OCI-LY7 (cell line): ENCODE data around the gene SLX4. TPM values are rescaled to one million over a fixed set of nuclear protein-coding genes. Genes with fewer than 3 reads are reported as not detected.

Experiments
- BruUV-seq: library from RNA; stranded (reverse); fragments of 400-500 nt; replicated peaks from 2 replicates; lab custom pipeline; 2021; lab: Mats Ljungman, UMichigan
- CTCF ChIA-PET: fragments of 300-600 bp; sonication (Branson Sonifier 250); formaldehyde crosslinking; loops from one replicate; lab custom pipeline; 2022; ENCODE audit warnings: antibody characterized with exemption; ENCODE audit not compliant: unreplicated experiment; lab: Charles Lee
- POLR2A ChIA-PET: fragments of 300-600 bp; sonication (Branson Sonifier 250); formaldehyde crosslinking; loops from one replicate; lab custom pipeline; 2022; ENCODE audit warnings: antibody characterized with exemption; lab: Charles Lee
- DNase-seq: peaks from one replicate; pipeline ENCODE4 v3.0.0-alpha.2; 2015; ENCODE audit warnings: low spot score
- H2AFZ ChIP-seq: fragments of 200-600 bp; sonication (generic), shearing (Covaris generic); 2 replicates; pipeline ENCODE4 v1.6.1; 2014; ENCODE audit warnings: mild to moderate bottlenecking, antibody characterized with exemption, low read length, moderate library complexity
- H3K27ac ChIP-seq: fragments of 200-600 bp; sonication (generic); 2 replicates; pipeline ENCODE4 v1.5.1; 2014; ENCODE audit warnings: mixed run types, low read depth, mild to moderate bottlenecking, moderate library complexity, low read length, inconsistent platforms; ENCODE audit not compliant: poor library complexity, severe bottlenecking
- H3K36me3 ChIP-seq: fragments of 200-600 bp; sonication (generic); 2 replicates; pipeline ENCODE4 v1.6.1; 2014; ENCODE audit warnings: mild to moderate bottlenecking, antibody characterized with exemption, low read length, moderate library complexity, mixed read lengths; ENCODE audit not compliant: insufficient read depth
- H3K4me1 ChIP-seq: fragments of 200-600 bp; sonication (generic); 2 replicates; pipeline ENCODE4 v1.5.1; 2014; ENCODE audit warnings: mild to moderate bottlenecking, low read length; ENCODE audit not compliant: insufficient read depth, poor library complexity, severe bottlenecking
- H3K4me2 ChIP-seq: fragments of 200-600 bp; sonication (generic); 2 replicates; pipeline ENCODE4 v1.6.1; 2014; ENCODE audit warnings: mild to moderate bottlenecking, low read length
- H3K4me3 ChIP-seq: fragments of 200-600 bp; sonication (generic); 2 replicates; pipeline ENCODE4 v1.5.1; 2014; ENCODE audit warnings: mild to moderate bottlenecking, low read depth, low read length; ENCODE audit not compliant: poor library complexity, severe bottlenecking
- H3K79me2 ChIP-seq: fragments of 200-600 bp; sonication (generic); 2 replicates; pipeline ENCODE4 v1.6.1; 2016; ENCODE audit warnings: low read depth, mild to moderate bottlenecking, low read length, moderate library complexity, mixed read lengths; ENCODE audit not compliant: insufficient read depth
- H3K9me2 ChIP-seq: fragments of 200-600 bp; sonication (generic); 2 replicates; pipeline ENCODE4 v1.6.1; 2016; ENCODE audit warnings: mild to moderate bottlenecking, low read length, mixed read lengths; ENCODE audit not compliant: insufficient read depth
- H3K9me3 ChIP-seq: fragments of 200-600 bp; sonication (generic); 2 replicates; pipeline ENCODE4 v1.6.1; 2014; ENCODE audit warnings: mild to moderate bottlenecking, mixed run types, low read length, mixed read lengths
- H4K20me1 ChIP-seq: fragments of 200-600 bp; sonication (generic); 2 replicates; pipeline ENCODE4 v1.6.1; 2014; ENCODE audit warnings: mild to moderate bottlenecking, antibody characterized with exemption, low read length, moderate library complexity, mixed read lengths; ENCODE audit not compliant: insufficient read depth
- EZH2phosphoT487 ChIP-seq: fragments of 200-600 bp; sonication (generic); IDR thresholded peaks from 2 replicates; pipeline ENCODE4 v1.6.1; 2018; ENCODE audit warnings: low read depth, borderline replicate concordance, mild to moderate bottlenecking, mixed run types, antibody characterized with exemption, low read length, moderate library complexity, mixed read lengths
- intact Hi-C: fragments of 100-400 bp; cut with micrococcal nuclease; formaldehyde crosslinking; loops from one replicate; pipeline ENCODE4 v1.10.0; 2022; ENCODE audit not compliant: unreplicated experiment
- total RNA-seq, 2 experiments: library from RNA; depleted of rRNA in 1 of 2; stranded (reverse); fragments of >200 nt in 1 of 2; shearing (Covaris generic) in 1 of 2; gene quantifications; 2 replicates each; pipeline ENCODE4 v1.2.3, GENCODE V29; 2014 to 2022
- TF ChIP-seq, protein P1 (sequence below): fragments of 200-600 bp; sonication (generic); conservative IDR thresholded peaks from 2 replicates; pipeline ENCODE4 v1.5.1; 2014; ENCODE audit warnings: mild to moderate bottlenecking, antibody characterized with exemption, low read length, moderate library complexity, mixed read lengths

The SLX4 gene
- total RNA-seq, 2 experiments from 2014 or later = 13.2 to 35.7 TPM

DNA sequence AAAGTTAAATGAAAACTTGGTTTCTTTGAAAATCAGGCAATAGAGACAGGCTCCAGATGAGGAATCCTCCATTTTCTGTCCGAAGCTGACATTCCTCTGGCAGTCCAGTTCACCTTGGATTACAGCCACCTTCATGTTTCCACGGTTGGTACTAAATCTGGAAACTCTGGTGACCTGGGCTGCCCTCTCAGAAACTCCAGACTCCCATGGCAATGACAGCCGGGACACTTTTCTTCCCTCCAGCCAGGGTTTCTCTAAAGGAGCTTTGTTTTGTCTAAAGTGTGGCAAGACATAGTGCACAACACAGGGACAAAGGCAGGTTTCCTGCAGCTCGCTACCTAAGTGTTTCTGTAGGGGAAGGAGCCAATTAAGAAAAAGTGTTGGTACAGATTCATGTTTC lies 74.6 kb downstream of the SLX4 start:
- H3K9me2 ChIP-seq = no peaks in the 10 kb centered on the region
- peaks cover 37% of the 10 kb centered on the region for H3K36me3 ChIP-seq
- no peak overlapping the region for H3K27ac ChIP-seq
- H3K4me2 ChIP-seq = no peak overlapping the region
- no peak overlapping the region for H3K4me3 ChIP-seq
- ChIA-PET POLR2A (no interaction called here), CTCF (no interaction called here)
- no peaks in the 10 kb centered on the region for H3K79me2 ChIP-seq
- intact Hi-C loops = no loop called here
- H4K20me1 ChIP-seq = no peaks in the 10 kb centered on the region
- H2AFZ ChIP-seq = no peak overlapping the region
- no peaks in the 10 kb centered on the region for H3K9me3 ChIP-seq
- H3K4me1 ChIP-seq = no peaks in the 10 kb centered on the region
- BruUV-seq = no TSS peak
- TF ChIP-seq, protein P1, sequence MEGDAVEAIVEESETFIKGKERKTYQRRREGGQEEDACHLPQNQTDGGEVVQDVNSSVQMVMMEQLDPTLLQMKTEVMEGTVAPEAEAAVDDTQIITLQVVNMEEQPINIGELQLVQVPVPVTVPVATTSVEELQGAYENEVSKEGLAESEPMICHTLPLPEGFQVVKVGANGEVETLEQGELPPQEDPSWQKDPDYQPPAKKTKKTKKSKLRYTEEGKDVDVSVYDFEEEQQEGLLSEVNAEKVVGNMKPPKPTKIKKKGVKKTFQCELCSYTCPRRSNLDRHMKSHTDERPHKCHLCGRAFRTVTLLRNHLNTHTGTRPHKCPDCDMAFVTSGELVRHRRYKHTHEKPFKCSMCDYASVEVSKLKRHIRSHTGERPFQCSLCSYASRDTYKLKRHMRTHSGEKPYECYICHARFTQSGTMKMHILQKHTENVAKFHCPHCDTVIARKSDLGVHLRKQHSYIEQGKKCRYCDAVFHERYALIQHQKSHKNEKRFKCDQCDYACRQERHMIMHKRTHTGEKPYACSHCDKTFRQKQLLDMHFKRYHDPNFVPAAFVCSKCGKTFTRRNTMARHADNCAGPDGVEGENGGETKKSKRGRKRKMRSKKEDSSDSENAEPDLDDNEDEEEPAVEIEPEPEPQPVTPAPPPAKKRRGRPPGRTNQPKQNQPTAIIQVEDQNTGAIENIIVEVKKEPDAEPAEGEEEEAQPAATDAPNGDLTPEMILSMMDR = no peak
- TF ChIP-seq EZH2phosphoT487 = no peak
- DNase-seq = no peak

DNA sequence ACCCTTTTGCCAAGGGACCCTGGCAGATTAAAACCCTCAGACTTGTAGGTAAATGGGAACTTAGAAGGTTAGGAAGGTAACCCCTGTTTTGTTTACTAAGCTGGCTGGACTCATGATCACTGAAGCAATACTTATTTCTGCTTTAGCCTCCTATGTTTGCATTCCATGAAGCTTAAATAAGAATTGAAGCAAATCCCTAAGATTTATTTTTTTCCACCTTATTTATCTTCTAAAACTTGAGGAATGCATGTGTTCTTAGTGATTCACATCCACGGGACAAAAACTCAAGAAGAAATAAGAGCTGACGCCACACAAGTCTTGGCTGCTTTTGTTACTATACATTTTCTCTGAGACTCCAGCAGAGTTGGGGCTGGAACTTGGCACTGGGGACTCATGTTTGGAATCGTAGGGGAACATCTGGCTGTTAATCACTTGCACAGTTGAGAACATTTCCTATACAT lies 75.1 kb downstream of the SLX4 start:
- Histone ChIP-seq H3K36me3 (peaks cover 32% of the 10 kb centered on the region), H3K79me2 (no peaks in the 10 kb centered on the region), H3K9me3 (no peaks in the 10 kb centered on the region), H4K20me1 (no peaks in the 10 kb centered on the region), H3K9me2 (no peaks in the 10 kb centered on the region), H3K27ac (no peak overlapping the region), H2AFZ (no peak overlapping the region), H3K4me1 (no peaks in the 10 kb centered on the region), H3K4me2 (no peak overlapping the region), H3K4me3 (no peak overlapping the region)
- POLR2A ChIA-PET = interaction anchor here (0.6 kb wide), 1 partner anchor 144 kb away, joined by 3 read pairs; no protein-coding TSS in a partner anchor
- TF ChIP-seq, protein P1 = no peak
- intact Hi-C loops = no loop called here
- BruUV-seq = no TSS peak
- CTCF ChIA-PET = no interaction called here
- no peak for DNase-seq

DNA sequence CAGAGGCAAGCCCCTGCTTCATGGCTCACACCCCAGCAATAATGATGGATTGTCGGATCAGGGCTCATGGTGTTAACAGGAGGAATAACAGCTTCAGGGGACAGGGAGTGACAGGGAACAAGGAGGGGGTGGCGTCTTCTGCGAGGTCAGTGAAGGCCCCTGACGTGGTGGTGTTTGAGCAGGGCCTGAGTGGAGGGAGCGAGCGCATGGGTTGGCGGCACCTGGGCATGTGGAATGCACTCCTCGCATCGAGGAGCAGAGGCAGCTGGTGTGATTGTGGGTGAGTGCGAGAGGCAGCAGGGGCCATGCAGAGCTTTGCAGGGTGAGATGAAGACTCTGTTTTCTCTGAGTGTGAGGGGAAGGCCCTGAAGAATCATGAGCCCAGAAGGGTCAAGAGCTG lies 77.3 kb downstream of the SLX4 start:
- H3K9me2 ChIP-seq = no peaks in the 10 kb centered on the region
- H3K36me3 ChIP-seq = peaks cover 10% of the 10 kb centered on the region
- no peak for TF ChIP-seq EZH2phosphoT487
- TF ChIP-seq, protein P1 = no peak
- no peaks in the 10 kb centered on the region for H3K9me3 ChIP-seq
- DNase-seq = no peak
- H3K79me2 ChIP-seq = no peaks in the 10 kb centered on the region
- H3K4me3 ChIP-seq = no peak overlapping the region
- no peaks in the 10 kb centered on the region for H3K4me1 ChIP-seq
- no peak overlapping the region for H3K27ac ChIP-seq
- ChIA-PET CTCF (no interaction called here), POLR2A (no interaction called here)
- no peak overlapping the region for H2AFZ ChIP-seq
- intact Hi-C loops = no loop called here
- BruUV-seq = no TSS peak
- no peaks in the 10 kb centered on the region for H4K20me1 ChIP-seq
- H3K4me2 ChIP-seq = no peak overlapping the region
